Measurements from ENCODE around the gene VANGL1.

Gene VANGL1

DNA sequence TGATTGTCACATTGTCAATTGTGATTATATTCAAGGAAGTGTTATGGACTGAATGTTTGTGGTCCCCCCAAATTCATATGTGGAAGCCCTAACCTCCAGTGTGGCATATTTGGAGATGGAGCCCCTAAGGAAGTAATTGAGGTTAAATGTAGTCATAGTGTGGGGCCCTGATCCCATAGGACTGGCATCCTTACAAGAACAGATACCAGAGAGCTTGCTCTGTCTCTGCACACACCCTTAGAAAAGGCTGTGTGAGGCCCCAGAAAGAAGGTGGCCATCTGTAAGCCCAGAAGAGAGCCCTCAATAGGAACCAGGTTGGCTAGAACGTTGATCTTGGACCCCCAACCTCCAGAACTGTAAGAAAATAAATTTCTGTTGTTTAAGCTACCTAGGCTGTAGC is 28.1 kb downstream of the VANGL1 start:
- no peak for DNase-seq

DNA sequence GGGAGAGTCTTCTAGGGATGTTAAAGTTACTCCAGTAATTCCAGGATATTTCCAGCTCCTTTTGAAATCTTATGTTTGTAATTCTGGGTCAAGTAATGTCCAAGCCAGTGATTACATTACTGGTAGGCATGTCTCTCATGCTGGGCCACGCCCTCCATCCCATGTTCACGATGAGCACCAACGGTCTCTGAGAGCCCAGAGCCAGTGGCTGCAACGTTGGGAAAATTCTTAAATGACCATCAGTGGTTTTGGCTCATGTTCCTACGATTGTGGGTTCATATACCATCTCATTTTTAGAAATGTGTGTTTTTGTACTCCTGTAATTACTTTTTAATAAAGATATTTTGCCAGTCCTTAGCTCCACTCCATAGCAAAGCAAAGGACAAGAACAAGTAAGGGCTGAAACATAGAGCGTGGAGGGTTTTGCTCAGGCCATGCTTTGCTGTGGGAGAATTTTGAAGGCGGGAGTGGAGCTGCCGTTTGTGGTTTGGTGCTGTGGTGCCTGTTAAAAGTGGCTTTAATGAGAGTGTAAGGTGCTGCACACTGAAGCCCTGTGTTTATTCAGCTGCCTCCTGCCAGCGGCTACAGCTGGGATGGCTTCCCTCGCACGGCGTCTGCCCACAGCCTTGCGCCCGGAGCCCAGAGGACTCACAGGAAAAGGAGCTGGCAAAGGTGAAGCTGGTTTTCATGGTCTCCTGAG is 28.9 kb downstream of the VANGL1 start:
- DNase-seq = no peak

- DNase-seq = no peak
Measured at GRCh38 chr1:115671176-115671934, 29.6 kb downstream of the VANGL1 start.

GRCh38 chr1:115672224-115673009 is 30.6 kb downstream of the VANGL1 start:
- no peak for DNase-seq

- no peak for DNase-seq
Measured at GRCh38 chr1:115676498-115677181, 34.9 kb downstream of the VANGL1 start.

DNA sequence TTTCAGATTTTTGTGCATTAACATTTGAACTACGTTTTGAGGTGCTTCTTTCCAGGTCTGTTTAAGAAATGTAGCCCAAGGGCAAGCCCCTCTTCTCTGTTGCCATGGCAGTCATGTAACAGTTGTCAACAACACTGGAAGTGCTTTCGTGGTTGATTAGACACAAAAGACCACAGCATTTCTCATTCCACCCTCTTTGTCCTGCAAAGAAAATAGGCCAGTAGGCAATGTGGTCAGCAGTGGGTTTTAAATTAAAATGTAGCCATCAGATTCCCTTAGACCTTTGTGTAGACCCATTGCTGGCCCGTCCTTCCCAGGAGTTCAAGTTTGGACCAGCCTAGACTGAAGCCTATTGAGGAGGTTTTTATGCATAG is 35.4 kb downstream of the VANGL1 start:
- no peak for DNase-seq

DNA sequence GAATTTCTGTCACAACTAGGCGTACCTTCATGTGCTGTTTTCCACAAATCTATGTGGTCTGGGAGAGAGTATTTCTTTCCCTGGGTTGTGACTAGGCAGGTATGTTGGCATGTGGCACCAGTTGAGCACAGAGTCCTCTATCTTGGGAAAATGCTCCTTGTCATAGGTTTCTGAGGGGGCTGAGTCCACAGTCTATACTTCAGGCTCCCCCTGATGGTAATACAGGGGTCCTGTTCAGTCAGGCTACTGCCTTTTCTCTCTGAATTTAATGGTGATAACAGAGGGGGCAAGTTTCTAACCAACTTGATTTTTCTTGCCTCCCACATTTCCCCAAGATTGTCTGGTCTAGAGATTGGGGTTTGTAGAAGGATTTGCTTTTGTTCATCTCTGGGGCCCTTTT is 35.8 kb downstream of the VANGL1 start:
- DNase-seq = no peak

DNA sequence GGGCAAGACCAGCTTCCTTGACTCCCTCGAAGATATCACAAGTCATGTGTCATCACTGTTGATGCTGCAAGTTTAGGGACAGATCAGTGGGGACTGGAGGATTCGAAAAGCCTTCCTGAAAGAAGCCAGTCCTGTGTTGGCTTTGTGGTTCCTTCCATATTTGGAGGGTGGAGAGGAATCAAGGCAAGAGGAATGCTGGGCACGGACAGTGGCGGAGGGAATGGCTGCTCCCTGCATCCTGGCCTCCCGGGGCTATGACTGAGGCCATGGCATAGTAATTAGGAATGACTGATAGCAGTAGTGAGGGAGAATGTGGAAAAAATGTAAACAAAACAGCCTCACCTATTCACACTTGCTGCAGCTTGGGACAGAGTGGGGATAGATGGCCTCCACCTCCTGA is 36.4 kb downstream of the VANGL1 start:
- no peak for DNase-seq

DNA sequence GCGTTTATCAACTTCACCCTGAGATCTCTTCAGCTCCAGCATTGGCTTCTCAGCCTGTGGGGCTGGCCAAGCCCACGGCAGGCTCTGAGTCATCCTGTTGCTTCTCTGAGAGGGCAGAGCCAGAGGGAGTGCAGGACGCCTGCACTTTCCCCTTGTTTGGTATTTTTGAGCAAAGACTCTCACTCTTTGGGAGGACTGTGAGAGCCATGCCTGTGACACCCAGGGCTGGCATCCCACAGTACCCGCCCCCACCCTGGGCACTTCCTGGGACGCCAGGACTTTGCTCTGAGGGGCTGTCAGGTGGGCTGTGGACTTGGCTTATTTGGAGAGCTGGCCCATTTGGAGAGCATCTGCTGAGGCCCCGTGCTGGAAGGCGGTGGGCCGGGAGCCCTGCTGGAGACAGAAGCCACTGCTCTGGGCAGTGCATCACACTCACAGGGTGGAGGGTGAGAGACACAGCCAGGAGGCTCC is 37.4 kb downstream of the VANGL1 start:
- DNase-seq = no peak

- DNase-seq = no peak
Measured at GRCh38 chr1:115680730-115681111, 39.0 kb downstream of the VANGL1 start.

- DNase-seq = no peak
Measured at GRCh38 chr1:115682792-115683191, 41.0 kb downstream of the VANGL1 start.

DNA sequence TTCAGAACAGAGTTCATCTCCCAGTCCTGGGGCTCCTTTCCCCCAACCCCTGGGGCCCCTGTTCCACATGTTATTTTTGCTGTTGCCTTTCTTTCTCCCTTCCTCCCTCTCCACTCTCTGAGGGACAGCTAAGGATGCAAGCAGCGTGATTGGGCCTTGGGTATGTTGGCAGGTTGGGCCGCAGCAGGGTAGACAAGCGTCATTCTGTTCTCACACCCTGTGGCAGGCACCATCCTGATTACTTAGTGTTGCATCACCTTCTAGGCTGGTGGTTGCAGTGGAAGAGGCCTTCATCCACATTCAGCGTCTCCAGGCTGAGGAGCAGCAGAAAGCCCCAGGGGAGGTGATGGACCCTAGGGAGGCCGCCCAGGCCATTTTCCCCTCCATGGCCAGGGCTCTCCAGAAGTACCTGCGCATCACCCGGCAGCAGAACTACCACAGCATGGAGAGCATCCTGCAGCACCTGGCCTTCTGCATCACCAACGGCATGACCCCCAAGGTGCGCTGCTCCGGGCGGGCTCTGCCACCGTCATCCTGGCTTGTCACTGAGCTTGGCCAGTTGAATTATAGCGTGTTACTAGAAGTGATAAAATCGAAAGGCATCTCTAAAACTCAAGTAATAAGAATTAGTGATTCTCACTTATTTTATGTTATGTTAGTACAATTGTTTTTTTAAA is 43.4 kb downstream of the VANGL1 start:
- no peak for DNase-seq

- no peak for DNase-seq
Measured at GRCh38 chr1:115687744-115688143, 46.0 kb downstream of the VANGL1 start.

DNA sequence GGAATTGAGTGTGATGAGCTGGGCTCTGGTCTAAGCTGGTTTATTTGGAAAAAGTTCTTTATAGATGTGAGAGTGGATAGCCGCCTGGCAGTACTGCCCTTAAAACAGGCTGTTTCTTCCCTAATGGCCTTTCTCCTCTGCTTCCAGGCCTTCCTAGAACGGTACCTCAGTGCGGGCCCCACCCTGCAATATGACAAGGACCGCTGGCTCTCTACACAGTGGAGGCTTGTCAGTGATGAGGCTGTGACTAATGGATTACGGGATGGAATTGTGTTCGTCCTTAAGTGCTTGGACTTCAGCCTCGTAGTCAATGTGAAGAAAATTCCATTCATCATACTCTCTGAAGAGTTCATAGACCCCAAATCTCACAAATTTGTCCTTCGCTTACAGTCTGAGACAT is 49.2 kb downstream of the VANGL1 start:
- no peak for DNase-seq

DNA sequence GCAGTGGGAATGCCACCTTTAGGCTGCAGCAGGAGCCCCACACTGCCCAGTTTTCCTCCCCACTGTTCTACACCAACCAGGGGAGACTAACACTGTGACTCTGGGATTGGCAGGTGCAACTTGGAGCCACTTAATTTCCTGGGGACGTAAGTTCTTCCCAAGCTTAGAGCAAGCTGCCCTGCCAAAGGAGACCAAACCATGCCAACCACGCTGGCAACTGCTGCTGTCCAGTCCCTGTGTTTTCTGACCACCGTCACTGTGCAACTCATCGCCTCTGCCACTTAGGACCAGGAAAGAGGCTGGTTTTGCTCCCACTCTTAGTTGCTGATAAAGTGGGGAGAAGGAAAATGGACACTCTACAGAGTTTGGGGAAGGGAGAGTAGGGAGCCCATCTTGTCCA is 50.5 kb downstream of the VANGL1 start:
- no peak for DNase-seq

DNA sequence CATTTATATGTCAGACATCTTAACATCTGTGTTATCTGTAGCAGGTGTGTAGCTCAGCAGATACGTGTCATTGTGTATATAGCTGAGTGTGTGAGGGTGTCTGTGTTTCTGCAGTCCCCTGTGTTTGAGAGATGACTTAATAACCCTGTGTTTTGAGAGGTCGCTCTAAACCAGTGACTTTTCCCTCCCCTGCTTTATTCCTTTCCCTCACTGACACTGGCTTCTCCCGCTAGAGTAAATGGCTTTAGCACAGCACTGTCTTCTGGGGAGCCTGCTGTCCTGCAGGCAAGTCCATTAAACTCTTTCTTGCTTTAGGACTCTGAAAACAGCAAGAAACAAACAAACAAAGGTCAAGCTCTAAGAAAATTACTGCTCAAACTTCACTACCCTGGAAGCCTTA is 53.0 kb downstream of the VANGL1 start:
- DNase-seq = no peak

- DNase-seq = no peak
Measured at GRCh38 chr1:115697619-115698018, 55.8 kb downstream of the VANGL1 start.

- no peak for DNase-seq
Measured at GRCh38 chr1:115701090-115701489, 59.3 kb downstream of the VANGL1 start.

- no peak for DNase-seq
Measured at GRCh38 chr1:115702959-115703358, 61.2 kb downstream of the VANGL1 start.

- no peak for DNase-seq
Measured at GRCh38 chr1:115705085-115705951, 63.5 kb downstream of the VANGL1 start.

GRCh38 chr1:115705963-115706362 is 64.2 kb downstream of the VANGL1 start:
- DNase-seq = no peak
